Glutamatergic neuron (in vitro differentiated cells): Measurements from ENCODE around the gene RPS2. TPM values are rescaled to one million over a fixed set of nuclear protein-coding genes. Genes with fewer than 3 reads are reported as not detected.

ENCODE experiments used
- DNase-seq: peaks from one replicate; pipeline ENCODE4 v3.0.0; 2022
- H3K27ac Mint-ChIP-seq: one replicate; pipeline ENCODE4 v1.8.0; 2020; ENCODE audit warnings: mild to moderate bottlenecking, mixed read lengths, inconsistent platforms; ENCODE audit not compliant: unreplicated experiment
- H3K27me3 Mint-ChIP-seq: one replicate; pipeline ENCODE4 v1.8.0; 2020; ENCODE audit warnings: mild to moderate bottlenecking, moderate library complexity, mixed read lengths, inconsistent platforms; ENCODE audit not compliant: unreplicated experiment
- H3K36me3 Mint-ChIP-seq: one replicate; pipeline ENCODE4 v1.8.0; 2020; ENCODE audit warnings: mild to moderate bottlenecking, mixed read lengths, inconsistent platforms; ENCODE audit not compliant: unreplicated experiment
- H3K4me1 Mint-ChIP-seq: one replicate; pipeline ENCODE4 v1.8.0; 2020; ENCODE audit warnings: mild to moderate bottlenecking, low read depth, mixed read lengths, inconsistent platforms; ENCODE audit not compliant: unreplicated experiment
- H3K4me3 Mint-ChIP-seq: one replicate; pipeline ENCODE4 v1.8.0; 2020; ENCODE audit warnings: mild to moderate bottlenecking, mixed read lengths, inconsistent platforms; ENCODE audit not compliant: unreplicated experiment
- H3K9me3 Mint-ChIP-seq: one replicate; pipeline ENCODE4 v1.8.0; 2020; ENCODE audit warnings: mild to moderate bottlenecking, moderate library complexity, mixed read lengths, inconsistent platforms; ENCODE audit not compliant: unreplicated experiment
- total RNA-seq: library from RNA; stranded (reverse); fragmentation: NEBNext Ultra II Directional; extraction: Animal tissue kit (Norgen Biotek cat#: 25700); gene quantifications from one replicate; pipeline ENCODE4 v1.2.1, GENCODE V29; 2021; ENCODE audit not compliant: unreplicated experiment
- TF ChIP-seq, protein P1 (sequence below): fragments of 200-600 bp; sonication (generic); IDR thresholded peaks from one replicate; pipeline ENCODE4 v1.5.0; 2021; ENCODE audit not compliant: partially characterized antibody, unreplicated experiment

RPS2 gene
- total RNA-seq, 1 donor from 2014 or later = 1,772 TPM

DNA sequence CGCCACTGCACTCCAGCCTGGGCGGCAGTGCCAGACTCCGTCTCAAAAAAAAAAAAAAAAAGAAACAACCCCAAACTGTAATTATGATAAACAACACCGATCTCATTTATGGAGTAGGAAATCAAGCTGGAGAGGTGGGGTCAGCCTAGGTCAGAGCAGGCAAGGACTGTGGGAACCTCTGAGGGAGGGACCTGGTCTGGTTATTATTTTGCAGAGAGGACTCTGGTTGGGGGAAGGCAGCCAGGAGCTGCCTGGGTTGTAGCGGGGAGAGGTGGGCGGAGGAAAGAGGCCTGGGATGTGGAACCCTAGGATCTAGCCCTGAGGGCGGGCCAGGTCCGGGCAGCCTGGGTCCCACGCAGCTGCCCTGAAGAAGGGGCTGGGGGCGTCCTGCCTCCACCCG, 35.5 kb downstream of the RPS2 start:
- Mint-ChIP-seq H3K9me3 (peaks cover 6% of the 10 kb centered on the region), H3K27ac (no peak overlapping the region), H3K4me1 (peaks cover 11% of the 10 kb centered on the region), H3K36me3 (no peaks in the 10 kb centered on the region), H3K27me3 (peaks cover 4% of the 10 kb centered on the region), H3K4me3 (peak overlapping the region; percentile 81)
- no peak for DNase-seq
- TF ChIP-seq, protein P1, sequence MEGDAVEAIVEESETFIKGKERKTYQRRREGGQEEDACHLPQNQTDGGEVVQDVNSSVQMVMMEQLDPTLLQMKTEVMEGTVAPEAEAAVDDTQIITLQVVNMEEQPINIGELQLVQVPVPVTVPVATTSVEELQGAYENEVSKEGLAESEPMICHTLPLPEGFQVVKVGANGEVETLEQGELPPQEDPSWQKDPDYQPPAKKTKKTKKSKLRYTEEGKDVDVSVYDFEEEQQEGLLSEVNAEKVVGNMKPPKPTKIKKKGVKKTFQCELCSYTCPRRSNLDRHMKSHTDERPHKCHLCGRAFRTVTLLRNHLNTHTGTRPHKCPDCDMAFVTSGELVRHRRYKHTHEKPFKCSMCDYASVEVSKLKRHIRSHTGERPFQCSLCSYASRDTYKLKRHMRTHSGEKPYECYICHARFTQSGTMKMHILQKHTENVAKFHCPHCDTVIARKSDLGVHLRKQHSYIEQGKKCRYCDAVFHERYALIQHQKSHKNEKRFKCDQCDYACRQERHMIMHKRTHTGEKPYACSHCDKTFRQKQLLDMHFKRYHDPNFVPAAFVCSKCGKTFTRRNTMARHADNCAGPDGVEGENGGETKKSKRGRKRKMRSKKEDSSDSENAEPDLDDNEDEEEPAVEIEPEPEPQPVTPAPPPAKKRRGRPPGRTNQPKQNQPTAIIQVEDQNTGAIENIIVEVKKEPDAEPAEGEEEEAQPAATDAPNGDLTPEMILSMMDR = no peak

DNA sequence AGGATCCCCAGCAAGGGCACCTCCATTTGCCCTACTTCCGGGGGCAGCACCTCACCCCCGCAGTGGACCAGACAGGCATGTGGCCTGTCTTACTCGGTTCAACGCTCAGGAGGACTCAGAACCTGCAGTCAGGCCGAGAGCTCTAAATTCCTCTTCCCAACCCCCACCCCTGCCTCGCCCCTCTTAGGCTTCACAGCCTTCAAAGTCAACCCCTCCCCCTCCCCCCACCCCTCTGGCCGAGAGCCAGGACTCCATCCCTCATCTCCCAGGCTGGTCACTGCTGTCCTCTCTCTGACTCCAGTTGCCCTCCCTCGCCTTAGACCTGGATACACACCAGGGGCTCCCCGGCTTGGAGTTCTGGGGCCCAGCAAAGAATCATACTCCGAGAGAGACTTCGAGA, 38.4 kb downstream of the RPS2 start:
- H3K36me3 Mint-ChIP-seq = no peaks in the 10 kb centered on the region
- H3K9me3 Mint-ChIP-seq = peaks cover 7% of the 10 kb centered on the region
- DNase-seq = no peak
- no peak overlapping the region for H3K27ac Mint-ChIP-seq
- H3K27me3 Mint-ChIP-seq = peaks cover 7% of the 10 kb centered on the region
- peaks cover 12% of the 10 kb centered on the region for H3K4me1 Mint-ChIP-seq
- no peak overlapping the region for H3K4me3 Mint-ChIP-seq
- TF ChIP-seq, protein P1 = no peak

DNA sequence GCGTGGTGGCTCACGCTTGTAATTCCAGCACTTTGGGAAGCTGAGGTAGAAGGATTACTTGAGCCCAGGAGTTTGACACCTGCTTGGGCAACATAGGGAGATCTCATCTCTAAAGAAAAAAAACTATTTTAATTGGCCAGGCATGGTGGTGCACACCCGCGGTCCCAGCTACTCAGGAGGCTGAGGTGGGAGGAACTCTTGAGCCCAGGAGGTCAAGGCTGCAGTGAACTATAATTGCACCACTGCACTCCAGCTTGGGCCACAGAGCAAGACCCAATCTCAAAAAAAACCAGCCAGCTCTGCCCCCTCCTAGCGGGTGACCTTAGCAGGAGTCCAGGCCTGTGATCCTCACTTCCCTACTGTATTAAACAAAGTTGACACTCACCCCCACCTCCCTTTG, 40.5 kb downstream of the RPS2 start:
- peaks cover 14% of the 10 kb centered on the region for H3K9me3 Mint-ChIP-seq
- H3K27me3 Mint-ChIP-seq = peaks cover 9% of the 10 kb centered on the region
- no peak for DNase-seq
- H3K36me3 Mint-ChIP-seq = no peaks in the 10 kb centered on the region
- H3K4me1 Mint-ChIP-seq = peaks cover 20% of the 10 kb centered on the region
- no peak overlapping the region for H3K27ac Mint-ChIP-seq
- H3K4me3 Mint-ChIP-seq = no peak overlapping the region
- TF ChIP-seq, protein P1 = no peak

DNA sequence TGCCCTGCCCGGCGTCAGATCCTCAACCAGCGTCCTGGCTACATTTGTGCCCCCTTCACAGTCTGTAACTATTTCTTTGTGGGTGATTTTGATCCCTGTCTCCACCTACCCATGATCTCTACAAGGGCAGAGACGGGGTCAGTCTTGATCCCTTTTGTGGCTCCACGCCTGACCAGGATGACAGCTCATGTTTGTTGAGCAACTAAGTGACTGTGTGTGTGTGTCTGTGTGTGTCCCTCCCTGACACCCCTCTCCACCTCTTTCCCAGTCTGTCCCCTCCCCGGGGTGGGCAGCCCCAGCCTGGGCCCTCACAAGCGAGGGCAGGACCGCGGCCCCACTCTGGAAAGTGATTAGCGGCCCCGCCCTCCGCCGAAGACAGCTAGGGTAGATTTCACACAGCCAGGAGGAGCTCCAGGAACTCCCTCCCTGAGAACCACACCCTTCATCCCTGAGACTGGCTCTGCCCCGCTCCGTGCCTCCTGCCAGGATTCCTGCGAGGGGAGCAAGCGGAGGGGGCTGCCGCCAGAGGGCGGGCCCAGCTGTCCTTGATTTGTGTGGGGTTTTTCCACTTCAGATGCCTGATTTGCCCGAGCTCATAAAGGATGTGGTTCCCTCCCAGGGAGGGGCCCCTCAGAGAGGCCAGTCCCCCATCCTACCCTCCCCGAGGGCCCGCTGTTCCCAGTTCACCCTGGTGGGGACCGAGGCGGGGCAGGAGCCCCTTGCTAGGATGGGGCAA, 41.2 kb downstream of the RPS2 start:
- Mint-ChIP-seq H3K27ac (peak overlapping the region; percentile 60), H3K36me3 (no peaks in the 10 kb centered on the region), H3K4me3 (no peak overlapping the region), H3K27me3 (peaks cover 8% of the 10 kb centered on the region), H3K4me1 (peaks cover 18% of the 10 kb centered on the region), H3K9me3 (peaks cover 12% of the 10 kb centered on the region)
- peak; percentile 77 for DNase-seq
- TF ChIP-seq, protein P1 = peak; percentile 67

DNA sequence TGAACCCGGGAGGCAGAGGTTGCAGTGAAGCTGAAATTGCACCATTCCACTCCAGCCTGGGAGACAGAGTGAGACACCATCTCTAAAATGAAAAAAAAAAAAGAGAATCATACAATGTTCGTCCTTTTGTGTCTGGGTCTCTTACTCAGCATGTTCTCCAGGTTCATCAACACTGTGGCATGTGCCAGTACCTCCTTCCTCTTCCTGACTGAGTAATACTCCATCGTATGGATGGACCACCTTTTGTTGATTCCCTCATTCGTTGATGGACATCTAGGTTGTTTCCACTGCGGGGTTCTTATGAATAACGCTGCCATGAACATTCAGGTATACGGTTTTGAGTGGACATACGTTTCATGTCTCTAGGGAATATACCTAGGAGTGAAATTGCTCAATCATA, 42.3 kb downstream of the RPS2 start:
- no peak for DNase-seq
- Mint-ChIP-seq H3K27ac (peak overlapping the region; percentile 40), H3K4me3 (no peak overlapping the region), H3K9me3 (peaks cover 12% of the 10 kb centered on the region), H3K36me3 (no peaks in the 10 kb centered on the region), H3K27me3 (peaks cover 8% of the 10 kb centered on the region), H3K4me1 (peaks cover 18% of the 10 kb centered on the region)
- TF ChIP-seq, protein P1 = no peak
